ENCODE data around the gene INPP5A. TPM values are rescaled to one million over a fixed set of nuclear protein-coding genes. Genes with fewer than 3 reads are reported as not detected.

The INPP5A gene
- total RNA-seq, 1 donor from 2014 or later: 41.0 TPM

DNA sequence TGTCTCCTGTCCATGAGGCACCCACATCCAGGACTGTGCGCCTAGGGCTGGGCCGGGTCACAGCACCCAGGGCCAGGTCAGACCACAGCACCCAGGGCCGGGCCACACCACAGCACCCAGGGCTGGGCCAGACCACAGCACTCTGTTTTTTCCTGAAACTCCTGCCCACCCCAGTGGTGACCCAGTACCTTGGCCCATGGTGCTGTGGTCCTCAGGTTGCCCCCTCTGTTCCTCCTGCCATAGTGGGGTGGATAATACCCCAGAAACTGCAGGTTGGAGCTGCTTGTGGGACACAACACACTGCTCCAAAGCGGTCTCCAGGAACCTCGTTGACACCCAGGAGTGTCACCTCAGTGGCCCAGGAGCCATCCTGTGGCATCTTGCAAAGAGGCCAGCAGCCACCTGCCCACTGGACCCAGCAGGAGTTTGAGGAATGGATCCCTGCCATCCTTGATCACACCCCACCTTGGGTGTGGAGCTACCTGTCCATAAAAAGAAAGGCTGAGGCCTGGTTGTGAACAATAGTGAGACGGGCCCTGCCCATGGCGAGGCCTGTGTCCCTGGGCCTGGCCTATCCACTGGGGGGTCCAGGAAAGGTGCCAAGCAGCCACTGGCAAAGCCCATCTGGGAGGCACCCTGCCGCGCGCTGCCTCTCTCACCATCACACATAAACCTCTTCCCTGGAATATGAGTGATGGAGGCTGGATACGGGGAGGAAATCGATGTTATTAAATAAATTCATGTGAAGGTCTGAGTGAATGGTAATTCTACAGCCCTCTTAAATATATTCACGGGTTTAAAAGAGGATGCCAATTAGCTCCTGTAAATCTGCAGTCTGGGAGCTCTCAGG lies 159.4 kb downstream of the INPP5A start:
- TF ChIP-seq CTCF (IDR thresholded peaks at IDR 0.05; ENCODE audit: unreplicated experiment): no peak
- Mint-ChIP-seq H3K4me1 (peaks cover 8% of the 10 kb centered on the region), H3K4me3 (no peak overlapping the region), H3K27ac (no peak overlapping the region), H3K36me3 (peaks cover 29% of the 10 kb centered on the region), H3K27me3 (ENCODE audit: low read depth) (no peaks in the 10 kb centered on the region), H3K9me3 (peaks cover 39% of the 10 kb centered on the region)
- DNase-seq (ENCODE audit: low spot score in 2 of 2, unreplicated experiment in 2 of 2): no peak

DNA sequence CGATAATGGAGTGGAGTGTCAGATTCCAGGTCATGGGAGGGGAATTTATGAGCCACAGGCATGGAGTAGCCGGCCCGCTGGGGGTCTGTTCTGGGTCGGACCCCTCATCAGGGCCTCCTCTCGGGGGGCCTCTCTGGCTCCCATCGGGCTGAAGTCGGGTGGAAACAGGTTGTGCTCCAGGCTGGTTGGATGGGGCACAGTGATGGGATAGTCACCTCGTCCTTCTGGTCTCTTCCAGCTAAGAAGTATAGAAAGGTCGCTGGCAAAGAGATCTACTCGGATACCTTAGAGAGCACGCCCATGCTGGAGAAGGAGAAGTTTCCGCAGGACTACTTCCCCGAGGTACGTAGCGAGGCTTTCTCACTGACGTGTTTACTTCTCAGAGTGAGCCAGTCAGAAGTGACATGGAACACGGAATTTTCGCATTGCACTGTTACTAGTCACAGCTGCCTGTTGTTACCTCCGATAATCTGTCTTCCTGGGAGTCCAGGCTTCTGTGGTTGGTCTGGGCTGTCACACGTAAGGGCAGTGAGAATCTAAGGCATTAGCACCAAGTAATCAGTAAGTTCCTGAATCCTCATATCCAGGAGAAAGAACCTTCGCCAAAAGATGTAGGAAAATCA lies 160.1 kb downstream of the INPP5A start:
- Mint-ChIP-seq H3K27me3 (ENCODE audit: low read depth) (no peaks in the 10 kb centered on the region), H3K4me3 (no peak overlapping the region), H3K27ac (no peak overlapping the region), H3K36me3 (peaks cover 23% of the 10 kb centered on the region), H3K9me3 (peaks cover 32% of the 10 kb centered on the region), H3K4me1 (peaks cover 8% of the 10 kb centered on the region)
- DNase-seq (ENCODE audit: low spot score in 2 of 2, unreplicated experiment in 2 of 2): no peak
- TF ChIP-seq CTCF (IDR thresholded peaks at IDR 0.05; ENCODE audit: unreplicated experiment): no peak

DNA sequence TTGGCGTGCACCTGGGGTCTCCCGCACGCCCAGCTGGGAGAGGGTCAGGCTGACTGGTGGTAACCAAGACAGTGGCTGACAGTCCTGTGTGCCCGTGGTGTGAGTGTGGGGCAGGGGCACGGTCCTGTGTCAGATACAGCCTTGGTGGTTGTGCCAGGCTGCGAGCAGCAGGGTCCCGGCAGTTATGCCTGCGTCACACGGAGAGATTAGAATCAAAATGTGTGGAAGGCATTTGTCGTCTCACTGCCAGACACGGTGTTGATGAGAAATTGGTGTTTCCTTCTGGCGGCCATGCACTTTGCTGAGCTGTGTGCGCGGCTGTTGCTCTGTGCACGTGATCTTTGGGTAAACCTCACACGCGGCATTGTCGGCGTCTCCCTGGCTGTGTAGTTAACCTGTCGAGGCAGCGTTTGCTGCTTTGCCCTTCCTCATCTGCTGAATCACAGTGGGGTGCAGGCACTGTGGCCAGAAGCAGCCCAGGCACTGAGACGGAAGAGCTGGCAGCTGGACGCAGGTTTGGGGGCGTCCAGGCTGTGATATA lies 160.7 kb downstream of the INPP5A start:
- H3K27me3 Mint-ChIP-seq (ENCODE audit: low read depth): no peaks in the 10 kb centered on the region
- peaks cover 17% of the 10 kb centered on the region for H3K36me3 Mint-ChIP-seq
- H3K4me3 Mint-ChIP-seq: no peak overlapping the region
- DNase-seq (ENCODE audit: low spot score in 2 of 2, unreplicated experiment in 2 of 2): no peak
- no peak overlapping the region for H3K27ac Mint-ChIP-seq
- H3K9me3 Mint-ChIP-seq: peaks cover 26% of the 10 kb centered on the region
- peaks cover 8% of the 10 kb centered on the region for H3K4me1 Mint-ChIP-seq
- no peak for TF ChIP-seq CTCF (IDR thresholded peaks at IDR 0.05; ENCODE audit: unreplicated experiment)

DNA sequence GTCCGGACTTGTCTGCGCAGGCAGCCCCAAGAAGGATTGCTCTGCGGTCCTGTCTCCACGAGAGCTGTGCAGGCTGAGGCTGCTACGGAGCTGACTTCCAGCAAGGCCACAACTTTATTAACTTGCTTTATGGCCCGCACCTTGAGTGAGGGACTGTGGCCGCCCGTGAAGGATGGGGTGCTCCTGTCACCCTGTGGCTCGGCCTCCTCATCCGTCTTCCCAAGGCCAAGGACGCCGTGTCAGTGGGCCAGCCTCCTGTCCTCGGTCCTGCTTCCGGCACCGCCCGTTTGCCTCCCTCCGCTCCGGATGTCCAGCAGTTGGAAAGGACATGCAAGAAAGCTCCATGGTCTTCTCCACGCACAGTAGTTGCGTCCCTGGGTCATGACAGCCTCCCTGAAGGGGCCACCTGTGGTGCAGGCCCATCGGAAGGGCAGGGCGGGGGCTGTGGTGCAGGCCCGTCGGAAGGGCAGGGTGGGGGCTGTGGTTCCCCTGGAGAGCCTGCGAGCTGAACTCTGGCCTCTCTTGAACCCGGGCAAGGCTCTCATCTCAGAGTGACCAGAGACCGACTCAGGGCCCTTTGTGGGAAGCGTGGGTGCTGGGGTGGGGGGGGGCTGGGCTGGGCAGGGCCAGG lies 161.3 kb downstream of the INPP5A start:
- no peak overlapping the region for H3K27ac Mint-ChIP-seq
- H3K4me1 Mint-ChIP-seq: peaks cover 8% of the 10 kb centered on the region
- no peak for DNase-seq (ENCODE audit: low spot score in 2 of 2, unreplicated experiment in 2 of 2)
- no peak overlapping the region for H3K4me3 Mint-ChIP-seq
- no peaks in the 10 kb centered on the region for H3K27me3 Mint-ChIP-seq (ENCODE audit: low read depth)
- no peak for TF ChIP-seq CTCF (IDR thresholded peaks at IDR 0.05; ENCODE audit: unreplicated experiment)
- peaks cover 17% of the 10 kb centered on the region for H3K36me3 Mint-ChIP-seq
- peaks cover 20% of the 10 kb centered on the region for H3K9me3 Mint-ChIP-seq

- no peak for DNase-seq (ENCODE audit: low spot score in 2 of 2, unreplicated experiment in 2 of 2)
These were observed 162.0 kb downstream of the INPP5A start for GRCh38 chr10:132699411-132700155.

More at GRCh38 chr10:132699411-132700155, 162.0 kb downstream of the INPP5A start:
- TF ChIP-seq CTCF (IDR thresholded peaks at IDR 0.05; ENCODE audit: unreplicated experiment): no peak
- Mint-ChIP-seq H3K4me1 (peaks cover 8% of the 10 kb centered on the region), H3K4me3 (no peak overlapping the region), H3K27ac (no peak overlapping the region), H3K27me3 (ENCODE audit: low read depth) (no peaks in the 10 kb centered on the region), H3K9me3 (peaks cover 13% of the 10 kb centered on the region), H3K36me3 (peaks cover 19% of the 10 kb centered on the region)

Measured in mesothelial cell of epicardium (in vitro differentiated cells).